SK-N-SH treated with all-trans-retinoic acid at 6 μM for 48 hours (cell line): ENCODE measurements around the gene HIBCH.

Experiments
- CSDC2 ChIP-seq: fragments of 250-450 bp; sonication (Bioruptor Pico); IDR thresholded peaks from 2 replicates; pipeline ENCODE4 v1.5.0; 2020; ENCODE audit warnings: mild to moderate bottlenecking, moderate library complexity
- ESRRG ChIP-seq: fragments of 250-450 bp; sonication (Bioruptor Pico); IDR thresholded peaks from 2 replicates; pipeline ENCODE4 v1.6.1; 2021; ENCODE audit warnings: mild to moderate bottlenecking
- PATZ1 ChIP-seq: fragments of 250-450 bp; sonication (Bioruptor Pico); IDR thresholded peaks from 2 replicates; pipeline ENCODE4 v1.8.0; 2020; ENCODE audit warnings: mild to moderate bottlenecking, moderate library complexity, borderline replicate concordance
- PPARA ChIP-seq: fragments of 250-450 bp; sonication (Bioruptor Pico); IDR thresholded peaks from 2 replicates; pipeline ENCODE4 v1.5.0; 2020; ENCODE audit warnings: mild to moderate bottlenecking, borderline replicate concordance
- RARB ChIP-seq: fragments of 250-450 bp; sonication (Bioruptor Pico); IDR thresholded peaks from 2 replicates; pipeline ENCODE4 v1.8.0; 2021; ENCODE audit warnings: mild to moderate bottlenecking, moderate library complexity
- SNAI2 ChIP-seq: fragments of 250-450 bp; sonication (Bioruptor Pico); IDR thresholded peaks from 2 replicates; pipeline ENCODE4 v1.5.0; 2020; ENCODE audit warnings: mild to moderate bottlenecking, moderate library complexity
- TCF4 ChIP-seq: fragments of 250-450 bp; sonication (Bioruptor Pico); IDR thresholded peaks from 2 replicates; pipeline ENCODE4 v1.8.0; 2021; ENCODE audit warnings: mild to moderate bottlenecking, moderate library complexity, borderline replicate concordance
- ZFP3 ChIP-seq: fragments of 250-450 bp; sonication (Bioruptor Pico); IDR thresholded peaks from 2 replicates; pipeline ENCODE4 v1.5.0; 2020; ENCODE audit warnings: mild to moderate bottlenecking, moderate library complexity
- ZFP30 ChIP-seq: fragments of 450-650 bp; formaldehyde crosslinking; IDR thresholded peaks from 2 replicates; pipeline ENCODE4 v1.5.0; 2022; ENCODE audit warnings: mild to moderate bottlenecking, moderate library complexity

GRCh38 chr2:190165491-190165890, 154.1 kb downstream of the HIBCH start:
- TF ChIP-seq ESRRG (CRISPR knock-in tag) = no peak
- no peak for TF ChIP-seq PATZ1 (CRISPR knock-in tag)
- TF ChIP-seq RARB (CRISPR knock-in tag) = no peak
- no peak for TF ChIP-seq CSDC2 (CRISPR knock-in tag)
- TF ChIP-seq TCF4 (CRISPR knock-in tag) = no peak
- TF ChIP-seq ZFP30 = no peak
- no peak for TF ChIP-seq SNAI2 (CRISPR knock-in tag)
- TF ChIP-seq PPARA (CRISPR knock-in tag) = no peak
- no peak for TF ChIP-seq ZFP3 (CRISPR knock-in tag)
